HG02623 (cell line): ENCODE data around the gene GIT2.
"Not testable (repeated sequence)": the region's sequence is repeated elsewhere in the genome, so short reads cannot be mapped to it uniquely, and the experiment has no call there.

Source experiments
- ATAC-seq: cut with Tn5 transposase; IDR thresholded peaks from one replicate; pipeline ENCODE4 v1.9.1; 2021; ENCODE audit warnings: moderate library complexity; ENCODE audit not compliant: unreplicated experiment

The GIT2 gene

DNA sequence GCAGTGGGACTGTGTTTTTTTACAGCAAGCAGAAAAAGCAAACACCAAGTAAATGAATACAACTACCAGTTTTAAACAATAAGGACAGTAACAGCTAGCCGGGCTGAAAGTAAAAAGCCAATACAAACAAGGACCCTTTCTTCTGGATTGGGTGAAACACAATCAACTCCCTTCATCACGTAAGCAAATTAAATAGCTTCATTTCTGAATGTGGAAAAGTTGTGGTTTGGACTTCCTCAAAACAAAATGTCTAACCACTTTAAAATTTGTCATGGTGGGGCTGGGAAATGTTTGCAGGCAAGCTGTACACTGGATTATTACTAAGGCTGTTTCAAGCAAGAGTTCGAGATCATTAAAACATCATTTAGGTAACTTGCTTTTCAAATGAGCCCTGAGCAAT, 48.6 kb downstream of the GIT2 start:
- ATAC-seq = no peak

GRCh38 chr12:109946913-109947312, 49.3 kb downstream of the GIT2 start:
- no peak for ATAC-seq

DNA sequence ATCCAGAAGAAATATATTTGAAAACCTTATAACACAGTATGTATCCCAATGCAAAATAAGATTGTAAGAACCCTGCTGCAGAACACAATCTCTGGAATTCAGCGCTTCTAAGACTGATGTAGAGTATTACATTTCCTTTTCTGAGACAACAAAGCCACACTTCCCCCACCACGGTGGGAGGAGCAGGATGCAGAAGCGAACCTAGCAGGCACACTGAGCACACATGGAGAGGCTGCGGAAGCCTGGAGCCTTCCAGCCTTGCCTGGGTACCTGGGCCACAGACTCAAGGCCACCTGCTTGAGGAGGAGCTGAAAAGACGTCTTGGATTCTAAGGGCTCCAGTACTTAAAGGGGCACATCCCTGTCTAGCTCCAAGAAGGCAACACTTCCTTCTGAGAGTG, 49.7 kb downstream of the GIT2 start:
- no peak for ATAC-seq

GRCh38 chr12:109944561-109945359, 51.4 kb downstream of the GIT2 start:
- no peak for ATAC-seq

GRCh38 chr12:109943811-109944210, 52.4 kb downstream of the GIT2 start:
- no peak for ATAC-seq

DNA sequence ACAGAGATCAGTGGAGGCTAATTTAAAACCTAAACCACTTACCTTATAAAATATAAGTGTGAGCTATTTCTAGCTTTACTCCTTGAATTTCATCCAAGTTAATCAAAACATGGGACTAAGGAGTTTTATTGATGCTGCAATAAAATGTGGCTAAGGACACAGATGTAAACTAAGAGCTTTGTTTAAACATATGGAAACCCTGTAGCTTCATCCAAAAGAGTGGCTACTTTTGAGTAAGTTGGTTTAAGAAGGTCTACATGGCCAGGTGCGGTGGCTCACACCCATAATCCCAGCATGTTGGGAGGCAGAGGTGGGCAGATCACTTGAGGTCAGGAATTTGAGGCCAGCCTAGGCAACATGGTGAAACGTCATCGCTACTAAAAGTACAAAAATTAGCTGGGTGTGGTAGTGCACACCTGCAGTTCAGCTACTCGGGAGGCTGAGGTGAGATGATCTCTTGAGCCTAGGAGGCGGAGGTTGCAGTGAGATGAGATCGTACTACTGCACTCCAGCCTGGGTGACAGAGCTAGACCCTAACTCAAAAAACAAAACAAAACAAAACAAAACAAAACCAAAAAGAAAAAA, 55.7 kb downstream of the GIT2 start:
- no peak for ATAC-seq

GRCh38 chr12:109939504-109939903, 56.7 kb downstream of the GIT2 start:
- no peak for ATAC-seq

DNA sequence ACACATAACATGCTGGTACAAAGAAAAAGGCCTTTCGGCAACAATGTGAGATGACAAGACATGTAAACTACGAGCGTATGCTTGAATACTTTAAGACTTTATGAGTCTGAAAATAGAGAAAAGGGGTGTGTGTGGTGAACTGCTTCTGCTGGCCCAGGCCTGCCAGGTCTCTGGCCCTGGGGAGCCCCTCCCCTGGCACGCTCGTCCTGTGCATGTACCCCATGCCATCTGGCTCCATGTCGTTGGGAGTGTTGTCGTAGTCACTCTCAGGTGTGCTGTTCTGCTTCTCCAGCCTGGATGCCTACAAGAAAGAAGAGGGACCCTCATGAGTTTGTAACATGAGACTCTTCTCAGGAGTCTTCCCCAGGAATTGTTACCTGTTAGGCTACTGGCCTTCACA, 57.2 kb downstream of the GIT2 start:
- no peak for ATAC-seq

DNA sequence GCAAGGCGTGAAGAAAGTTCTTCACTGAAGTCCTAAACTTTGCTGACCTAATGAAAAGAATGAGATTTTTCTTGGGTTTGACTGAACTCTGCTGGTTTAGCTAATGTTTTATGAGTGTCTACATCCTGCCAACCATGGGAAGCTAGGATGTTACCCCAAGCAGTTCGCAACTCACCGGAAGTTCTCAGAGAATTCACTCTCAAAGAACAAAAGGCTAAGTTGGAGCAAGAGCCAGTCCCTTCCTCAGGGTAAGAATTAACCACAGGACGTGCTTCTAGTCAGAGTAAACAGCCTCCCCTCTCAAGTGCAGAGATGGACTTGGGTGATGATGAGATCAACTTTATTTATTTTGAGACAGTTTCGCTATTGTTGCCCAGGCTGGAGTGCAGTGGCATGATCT, 58.8 kb downstream of the GIT2 start:
- ATAC-seq = no peak

DNA sequence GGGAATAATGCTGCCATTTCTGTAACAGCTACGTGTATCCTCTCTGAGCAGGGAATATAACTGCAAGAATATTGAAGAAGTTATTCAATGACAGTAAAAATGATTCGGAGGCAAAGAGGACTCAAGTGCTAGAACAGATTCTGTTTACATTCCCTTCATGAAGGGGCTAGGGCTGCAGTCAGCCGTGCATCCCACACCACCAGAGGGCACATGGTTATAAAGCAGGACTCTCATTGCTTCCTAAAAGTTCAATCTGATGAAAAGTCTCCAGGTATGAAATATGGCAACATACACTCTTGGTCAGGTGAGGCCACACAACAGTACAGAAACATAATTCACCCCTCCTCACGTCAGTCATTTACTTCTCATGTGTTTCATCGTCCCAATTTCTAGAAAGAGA, 62.1 kb downstream of the GIT2 start:
- ATAC-seq = no peak

DNA sequence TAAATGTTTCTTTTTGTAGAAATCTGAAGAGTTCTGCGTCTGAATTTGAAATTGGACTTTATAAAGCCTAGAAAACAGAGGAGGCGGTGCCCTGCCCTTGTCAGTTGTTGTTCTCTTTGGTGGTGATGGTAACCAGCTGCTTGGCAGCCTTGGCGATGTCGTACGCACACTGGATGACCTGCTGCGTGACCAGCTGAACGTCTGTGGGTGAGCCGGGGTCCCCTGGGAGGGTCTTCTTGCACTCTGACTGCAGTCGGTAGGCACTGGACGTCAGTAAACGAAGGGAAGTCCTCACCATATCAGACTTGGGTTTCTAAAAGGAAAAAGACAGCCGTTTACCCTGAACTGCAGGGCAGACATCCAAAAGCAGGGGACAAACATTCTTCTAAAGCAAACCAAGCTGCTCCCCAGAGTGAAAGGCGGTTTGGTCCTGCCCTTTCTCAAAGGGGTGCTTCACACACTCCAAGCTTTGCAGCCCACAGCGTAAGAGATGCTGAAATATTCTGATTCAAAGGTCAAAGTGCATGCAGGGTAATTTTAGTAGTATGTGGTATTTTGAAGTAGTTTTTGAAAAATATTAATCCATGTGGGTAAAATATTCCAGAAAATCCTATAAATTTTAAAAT, 63.2 kb downstream of the GIT2 start:
- ATAC-seq = no peak

DNA sequence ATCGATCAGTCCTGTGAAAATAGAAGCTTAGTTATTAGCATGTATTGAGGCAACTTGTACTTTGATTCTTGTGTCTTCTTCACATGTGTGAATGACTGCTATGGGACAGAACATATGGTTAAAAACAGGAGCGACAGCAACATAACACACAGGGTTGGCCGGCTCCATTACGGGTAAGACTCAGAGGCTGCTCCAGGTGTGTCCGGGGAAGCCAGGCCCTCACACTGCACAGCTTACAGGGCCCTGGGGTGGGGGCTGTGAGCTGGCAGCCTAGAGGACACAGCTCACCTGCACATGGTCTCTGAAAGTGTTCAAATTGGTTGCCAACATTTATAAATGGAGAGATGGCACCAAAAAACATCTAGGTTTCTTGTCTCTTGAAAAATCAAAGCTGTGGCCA, 65.0 kb downstream of the GIT2 start:
- no peak for ATAC-seq

DNA sequence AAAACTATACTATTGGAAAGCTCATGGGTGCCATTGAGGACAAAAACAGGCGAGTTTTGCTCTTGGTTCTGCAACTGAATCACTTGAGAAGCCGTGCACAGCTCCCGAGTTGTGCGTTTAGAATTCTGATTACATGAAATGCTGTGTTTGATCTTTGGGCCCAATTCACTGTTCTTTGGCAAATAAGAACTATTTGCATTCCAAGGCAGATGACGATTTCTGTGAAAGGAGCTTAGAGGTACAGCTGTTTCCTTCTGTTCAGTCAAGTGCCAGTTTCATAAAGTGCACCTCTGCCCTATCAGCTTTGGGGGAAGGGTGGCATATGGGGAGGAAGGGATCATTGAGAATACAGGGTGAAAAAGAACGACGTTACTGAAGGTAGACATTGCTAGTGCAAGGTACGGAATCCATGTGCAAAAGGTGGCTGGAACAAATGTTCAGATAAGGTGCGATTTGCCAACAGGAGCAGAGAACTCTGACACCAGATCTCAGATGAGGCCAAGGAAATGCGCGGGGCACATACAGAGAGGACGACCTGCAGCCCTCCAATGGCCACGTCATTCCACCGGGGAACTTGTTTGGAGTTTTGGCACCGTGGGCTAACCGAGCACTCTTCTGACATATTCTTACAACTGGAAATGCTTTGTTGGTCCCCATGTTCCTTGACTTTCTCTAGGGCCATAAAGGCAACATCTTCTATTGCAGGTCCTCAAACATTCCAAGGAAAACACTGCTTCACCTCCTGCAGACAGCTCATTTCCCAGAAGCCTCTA, 66.0 kb downstream of the GIT2 start:
- ATAC-seq = no peak

- not testable (repeated sequence) for ATAC-seq
These were observed 66.8 kb downstream of the GIT2 start for GRCh38 chr12:109929326-109929725.

- no peak for ATAC-seq
These were observed 68.0 kb downstream of the GIT2 start for GRCh38 chr12:109928058-109928656.

- no peak for ATAC-seq
These were observed 68.5 kb downstream of the GIT2 start for GRCh38 chr12:109927622-109928021.

- ATAC-seq = no peak
These were observed 69.5 kb downstream of the GIT2 start for GRCh38 chr12:109926488-109927210.

- no peak for ATAC-seq
These were observed 70.2 kb downstream of the GIT2 start for GRCh38 chr12:109926016-109926415.

DNA sequence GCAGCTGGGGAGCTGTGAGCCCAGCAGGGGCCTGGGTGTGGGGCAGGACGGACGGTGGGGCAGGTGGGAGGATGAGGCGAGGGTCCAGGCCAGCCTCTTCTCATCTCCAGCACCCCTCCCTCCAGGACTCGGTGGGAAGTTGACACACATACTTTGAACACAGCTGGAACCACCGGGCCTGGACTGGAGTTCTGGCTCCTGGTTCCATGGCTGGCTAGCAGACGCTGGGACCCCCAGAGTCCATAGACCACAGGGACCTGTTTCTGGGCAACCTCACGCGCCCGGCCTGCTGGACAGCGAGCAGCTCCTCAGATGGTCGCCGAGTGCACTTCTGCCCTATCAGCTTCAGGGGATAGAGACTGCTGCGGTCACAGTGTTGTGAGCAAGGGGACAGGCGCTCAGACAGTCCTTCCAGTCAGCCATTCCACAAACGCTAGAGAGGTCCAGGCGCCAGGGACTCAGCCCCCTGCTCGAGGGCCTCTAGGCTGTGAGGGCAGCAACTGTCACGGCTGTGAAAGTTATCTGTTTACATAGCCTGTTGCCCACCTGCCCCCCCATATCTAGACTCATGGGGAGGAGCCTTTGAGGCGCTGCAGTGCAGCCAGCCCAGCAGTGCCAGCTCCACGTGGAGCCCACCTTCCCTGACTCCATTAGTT, 70.9 kb downstream of the GIT2 start:
- ATAC-seq = no peak
